NCI-H82 (cell line): ENCODE data around the gene CTBP1.

ENCODE experiments used
- DNase-seq: peaks from one replicate; lab custom pipeline; 2025; lab: John Stamatoyannopoulos, UW

CTBP1 gene

DNA sequence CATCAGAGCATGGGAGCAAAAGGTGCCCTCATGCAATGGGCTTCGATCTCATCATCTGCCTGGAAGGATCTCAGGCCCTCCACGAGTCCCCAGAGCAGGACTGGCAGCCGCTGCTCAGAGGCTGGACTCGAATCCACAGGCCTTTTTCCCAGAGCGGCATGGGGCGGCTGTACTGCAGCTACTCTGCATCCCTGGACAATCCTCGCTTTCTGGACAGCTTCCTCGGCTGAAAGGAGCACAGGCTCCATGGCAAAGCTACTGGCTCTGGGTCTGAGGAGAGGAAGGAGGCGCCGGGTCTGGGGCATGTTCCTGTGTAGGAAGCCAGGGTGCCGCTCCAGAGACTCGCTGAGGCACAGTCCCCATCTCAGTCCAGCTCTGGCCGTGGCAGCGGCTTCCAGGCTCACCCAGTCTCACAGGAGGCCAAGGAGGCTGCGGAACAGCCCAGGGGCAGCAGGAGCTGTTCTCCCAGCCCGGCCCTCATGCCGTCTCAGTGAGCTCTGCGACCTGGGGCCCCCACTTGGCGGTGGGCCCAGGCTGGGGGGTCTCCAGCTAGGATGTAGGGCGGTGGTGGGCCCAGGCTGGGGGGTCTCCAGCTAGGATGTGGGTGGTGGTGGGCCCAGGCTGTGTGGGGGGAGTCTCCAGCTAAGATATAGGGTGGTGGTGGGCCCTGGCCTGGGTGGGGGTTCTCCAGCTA, 73.8 kb downstream of the CTBP1 start:
- DNase-seq, result no peak

DNA sequence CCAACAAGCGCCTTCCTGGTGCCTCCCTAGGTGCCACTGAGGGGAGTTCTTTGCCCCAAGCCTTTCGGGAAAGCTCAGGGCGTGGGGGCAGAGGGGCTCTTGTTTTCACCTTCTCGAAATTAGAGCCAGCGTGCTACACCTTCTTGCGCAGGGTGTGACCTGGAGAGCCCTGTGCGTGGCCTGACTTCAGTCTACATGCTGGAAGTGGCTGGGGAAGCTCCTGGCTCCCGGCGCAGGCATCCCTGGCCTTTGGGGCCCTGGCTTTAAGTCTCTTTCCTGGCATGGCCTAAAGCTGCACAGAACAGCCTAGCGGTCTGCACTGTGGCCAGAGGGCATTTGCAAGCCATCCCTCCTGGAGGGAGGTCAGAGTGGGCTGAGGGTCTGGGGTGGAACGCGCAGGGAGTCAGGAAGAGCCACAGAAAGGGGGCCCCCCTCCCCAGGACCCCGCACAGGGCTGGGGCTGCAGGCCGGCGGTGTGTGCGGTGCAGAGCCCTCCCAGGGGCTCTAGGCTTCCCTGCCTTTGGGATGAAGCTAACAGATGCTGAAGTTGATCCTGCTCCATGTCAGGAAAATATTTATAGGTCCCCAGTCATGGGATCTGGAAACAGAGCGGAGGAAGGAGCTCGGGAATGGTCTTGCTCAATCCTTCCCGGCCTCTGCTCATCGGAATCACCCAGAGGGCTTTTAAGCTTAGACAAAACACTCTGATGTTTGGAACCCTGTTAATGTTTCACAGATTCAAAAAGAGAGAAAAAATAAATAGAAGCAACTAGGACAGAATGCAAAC, 75.8 kb downstream of the CTBP1 start:
- DNase-seq, result no peak

DNA sequence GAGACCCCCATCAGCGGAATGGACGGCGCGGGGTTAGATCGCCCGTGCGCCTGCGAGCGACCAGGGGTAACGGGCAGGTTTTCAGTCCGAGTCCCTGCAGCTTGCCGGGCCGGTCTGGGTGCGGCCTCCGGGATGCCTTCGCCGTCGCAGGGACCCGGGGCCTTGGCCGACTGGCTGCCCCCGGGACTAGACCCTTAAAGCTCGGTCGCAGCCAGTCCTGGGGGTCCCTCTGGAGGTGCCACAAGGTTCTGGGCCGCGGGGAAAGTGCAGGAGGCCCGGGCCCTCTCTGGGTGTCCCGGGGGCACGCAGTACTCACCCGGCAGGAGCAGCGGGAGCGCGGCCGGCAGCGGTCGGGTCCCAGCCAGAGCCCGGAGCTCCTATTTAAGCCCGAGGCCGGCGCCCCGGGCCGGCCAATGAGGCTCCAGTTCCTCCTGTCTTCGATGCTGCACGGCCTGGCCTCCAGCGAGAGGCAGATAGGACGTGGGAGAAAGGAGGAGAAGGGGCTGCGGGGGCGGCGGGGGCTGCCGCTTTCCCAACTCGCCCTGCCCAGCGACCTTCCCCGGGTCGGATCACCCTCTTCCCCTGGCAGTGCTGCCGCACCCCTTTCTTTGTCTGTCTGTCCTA, 76.6 kb downstream of the CTBP1 start, which contains the start of gene SPON2:
Gene SPON2 (minus strand): TSS at position 356 of the 624 bp plus-strand sequence.
- no peak for DNase-seq

DNA sequence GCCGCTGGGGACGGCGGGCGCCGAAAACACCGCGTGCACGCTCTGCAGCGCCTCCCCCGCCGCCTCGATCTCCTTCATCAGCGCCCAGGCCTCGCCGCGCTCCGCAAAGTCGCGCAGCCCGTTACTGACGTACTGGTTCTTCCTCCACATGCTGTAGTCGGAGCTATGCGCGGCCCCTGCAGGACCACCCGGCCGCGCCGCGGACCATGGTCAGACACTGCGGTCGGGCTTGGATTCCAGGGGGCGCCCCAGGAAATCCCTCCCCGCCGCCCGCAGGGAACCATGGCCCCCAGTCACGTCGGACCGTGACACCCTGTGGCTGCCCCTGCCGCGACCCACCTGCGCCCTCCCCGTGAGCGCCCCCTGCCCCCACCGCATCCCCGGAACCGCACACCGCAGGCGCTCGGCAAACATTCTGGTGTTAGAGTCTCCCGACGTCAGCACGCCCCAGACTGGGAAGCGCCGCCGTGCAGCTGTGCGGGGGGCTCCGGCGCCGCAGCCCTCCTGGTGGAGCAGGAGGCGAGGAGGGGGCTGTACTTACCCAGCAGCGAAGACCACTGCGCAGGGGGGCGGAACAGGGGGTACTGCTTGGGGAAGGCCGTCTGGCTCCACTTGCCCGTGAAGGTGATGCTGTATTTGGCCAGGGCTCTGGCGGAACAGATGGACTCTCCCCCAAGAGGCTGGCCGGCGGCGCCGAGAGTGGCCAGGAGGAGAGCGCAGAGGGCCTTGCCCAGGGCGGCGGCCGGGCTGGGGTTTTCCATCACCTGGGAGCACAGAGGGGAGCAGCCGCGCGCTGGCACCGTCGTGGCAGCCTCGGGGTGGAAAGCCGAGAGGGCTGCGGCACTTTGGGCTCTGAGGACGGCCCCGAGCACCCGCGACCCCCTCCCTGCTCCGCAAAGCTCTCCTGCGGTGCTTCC, 77.4 kb downstream of the CTBP1 start:
- DNase-seq, result no peak

DNA sequence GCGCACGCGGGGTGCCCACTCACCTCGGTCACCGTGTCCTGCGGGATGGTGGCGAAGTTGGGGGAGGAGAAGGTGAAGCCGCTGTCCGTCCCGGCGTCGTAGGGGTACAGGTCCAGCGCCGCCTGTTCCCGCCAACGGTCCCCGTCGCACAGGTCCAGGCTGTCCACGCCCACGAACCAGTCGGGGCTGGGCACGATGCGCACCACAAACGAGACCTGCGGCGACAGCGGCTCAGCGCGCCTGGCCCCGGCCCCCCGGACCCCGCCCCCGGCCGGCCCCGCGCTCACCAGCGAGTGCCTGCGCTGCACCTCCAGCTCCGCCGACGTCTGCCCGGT, 78.0 kb downstream of the CTBP1 start:
- DNase-seq, result no peak

DNA sequence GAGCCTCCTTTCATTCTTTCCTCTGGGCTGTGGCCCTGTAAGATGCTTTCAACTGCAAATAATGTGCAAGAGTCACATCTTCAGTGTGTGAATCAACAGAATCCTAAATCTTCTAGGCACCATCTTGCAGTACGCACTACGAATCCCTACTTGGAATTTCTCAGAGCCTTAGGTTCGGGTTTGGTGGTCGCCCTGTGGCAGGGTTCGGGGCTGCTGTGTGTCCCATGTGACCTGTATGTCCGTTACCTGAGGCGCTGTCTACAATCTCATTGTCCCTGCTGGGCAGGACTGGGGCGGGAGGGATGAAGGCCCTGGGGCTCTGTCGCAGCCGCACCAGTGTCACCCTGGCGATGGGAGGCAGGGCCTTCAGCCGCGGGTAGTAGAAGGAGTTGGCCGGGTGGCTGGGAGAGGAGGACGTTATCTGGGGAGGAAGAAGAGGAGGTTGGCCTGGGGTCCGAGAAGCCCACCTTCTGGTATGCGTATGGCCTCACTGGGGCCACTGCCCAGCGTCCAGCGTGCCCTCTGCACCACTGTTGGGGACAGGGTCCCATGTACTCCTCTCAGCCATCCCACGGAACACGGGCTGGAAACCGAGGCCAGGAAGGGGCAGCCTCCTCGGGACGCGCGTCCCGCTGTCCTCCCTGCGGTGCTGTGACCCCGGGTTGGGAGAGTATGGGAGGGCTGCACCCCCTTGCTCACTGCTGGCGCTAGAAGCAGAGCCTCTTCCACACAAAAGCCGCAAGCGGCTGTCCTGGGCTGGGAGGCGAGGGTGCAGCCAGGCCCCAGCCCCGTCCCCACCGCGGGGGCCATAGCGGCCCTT, 78.6 kb downstream of the CTBP1 start:
- no peak for DNase-seq

DNA sequence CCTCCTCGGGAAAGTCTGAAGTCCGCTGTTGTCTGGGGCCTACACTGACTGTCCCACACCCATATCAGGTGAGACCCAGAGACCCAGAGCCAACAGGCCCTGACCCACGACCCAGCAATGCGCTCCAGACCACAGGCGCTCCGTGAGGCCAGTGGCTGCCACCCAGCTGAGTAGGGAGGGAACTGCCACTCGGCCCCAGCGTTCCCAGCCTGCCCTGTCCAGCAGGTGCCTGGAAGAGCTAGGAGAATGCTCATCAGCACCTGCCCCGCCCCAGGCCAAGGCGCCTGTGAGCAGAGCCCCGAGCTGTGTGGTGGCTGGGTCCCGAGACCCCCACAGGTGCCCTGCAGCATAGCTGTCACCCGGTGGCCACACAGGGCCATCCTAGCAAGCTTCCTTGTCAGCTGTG, 79.2 kb downstream of the CTBP1 start:
- no peak for DNase-seq

DNA sequence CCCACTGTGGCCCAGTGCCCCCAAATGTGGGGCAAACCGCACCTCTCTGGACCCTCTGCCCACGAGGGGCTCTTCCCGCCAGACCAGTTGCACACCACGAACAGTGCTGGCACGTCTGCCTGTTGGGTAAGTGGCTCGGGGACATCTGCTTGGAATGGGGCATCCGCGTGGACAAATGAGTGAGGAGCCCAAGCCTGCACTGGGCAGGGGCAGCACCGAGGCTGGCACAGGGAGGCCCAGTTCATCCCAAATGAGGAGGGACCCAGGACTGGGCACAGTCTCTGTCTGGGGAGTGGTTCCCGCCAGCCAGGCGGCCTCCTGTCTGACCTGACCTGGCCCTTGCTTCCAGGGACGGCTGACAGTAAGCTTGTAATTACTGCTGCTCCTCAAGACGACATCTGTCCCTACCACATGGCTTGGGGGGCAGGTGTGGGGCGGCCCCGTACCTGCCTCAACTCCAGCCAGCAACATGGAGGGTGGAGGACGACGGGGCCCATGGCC, 79.7 kb downstream of the CTBP1 start:
- peak; percentile 39 for DNase-seq

DNA sequence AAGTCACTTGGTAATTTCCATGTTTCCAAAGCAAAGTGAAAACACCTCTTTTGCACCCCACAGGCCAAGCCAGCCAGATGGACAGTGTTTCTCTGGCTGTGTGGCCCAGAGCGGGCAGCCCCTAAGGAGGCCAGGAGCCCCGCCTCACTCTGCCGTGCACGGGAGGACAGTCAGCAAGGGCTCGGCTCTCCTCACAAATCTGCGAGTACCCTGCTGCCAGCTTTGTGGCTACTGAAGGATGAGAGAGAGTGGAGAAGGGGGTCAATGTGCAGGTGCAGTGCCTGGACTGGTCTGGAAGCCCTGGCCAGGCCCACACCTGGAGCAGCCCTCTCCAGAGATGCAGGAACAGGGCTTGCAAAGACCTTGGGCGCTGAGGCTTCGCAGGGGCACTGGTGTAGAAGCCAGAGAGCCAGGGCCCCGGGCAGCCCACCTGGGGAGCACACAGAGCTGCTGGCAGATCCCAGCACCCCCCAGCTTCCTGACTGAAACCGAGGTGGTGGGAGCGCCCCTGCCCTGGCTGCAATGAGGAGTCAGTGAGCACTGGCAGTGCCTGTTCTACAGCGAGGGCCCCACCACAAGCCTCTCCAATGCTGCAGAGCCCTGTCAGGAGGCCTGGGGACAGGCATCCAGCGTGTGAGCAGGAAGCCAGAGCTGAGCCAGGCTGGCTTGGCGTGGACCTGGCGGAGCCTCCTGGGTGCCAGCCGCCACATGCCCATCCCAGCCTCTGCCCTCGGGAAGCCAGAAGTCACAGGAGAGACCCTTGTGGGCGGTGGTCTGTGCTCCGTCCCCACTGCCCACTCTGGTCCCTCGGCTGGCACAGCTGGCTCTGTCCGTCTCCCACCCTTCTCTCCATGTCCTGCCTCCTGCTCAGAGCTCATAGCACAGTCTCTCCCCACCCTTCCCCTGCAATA, 80.5 kb downstream of the CTBP1 start:
- DNase-seq, result no peak

DNA sequence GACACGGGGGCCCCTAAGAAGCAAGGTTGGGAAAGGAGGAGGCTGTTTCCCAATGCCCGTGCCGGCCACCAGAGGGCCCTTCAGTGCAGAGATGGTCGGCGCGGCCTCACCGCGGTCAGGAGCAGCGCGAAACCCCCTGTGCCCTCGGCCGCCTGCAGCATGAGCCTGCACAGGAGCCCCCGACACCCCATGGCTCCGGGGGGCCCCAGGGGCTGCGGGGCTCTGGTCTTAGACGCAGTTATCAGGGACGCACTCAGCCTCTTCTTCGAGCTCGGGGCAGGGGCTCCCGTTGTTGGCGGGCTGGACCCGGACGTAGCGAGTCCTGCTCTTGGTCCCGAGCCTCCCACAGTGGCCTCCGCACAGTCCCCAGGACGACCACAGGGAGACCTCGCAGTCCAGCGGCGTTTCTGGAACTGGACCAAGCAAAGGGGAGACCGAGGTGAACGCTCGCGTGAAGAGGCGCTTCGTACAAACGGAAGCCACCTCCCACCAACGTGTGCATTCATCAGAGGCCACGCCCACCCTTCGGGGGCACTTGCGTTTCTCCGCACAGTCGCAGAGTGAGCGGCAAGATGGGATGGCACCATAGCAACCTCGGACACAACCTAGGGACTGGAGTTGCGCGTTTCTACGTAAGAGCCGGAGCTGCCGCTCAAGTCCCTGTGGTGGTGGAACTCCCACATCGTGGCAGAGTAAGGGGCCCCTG, 81.5 kb downstream of the CTBP1 start:
- peak; percentile 68 for DNase-seq

DNA sequence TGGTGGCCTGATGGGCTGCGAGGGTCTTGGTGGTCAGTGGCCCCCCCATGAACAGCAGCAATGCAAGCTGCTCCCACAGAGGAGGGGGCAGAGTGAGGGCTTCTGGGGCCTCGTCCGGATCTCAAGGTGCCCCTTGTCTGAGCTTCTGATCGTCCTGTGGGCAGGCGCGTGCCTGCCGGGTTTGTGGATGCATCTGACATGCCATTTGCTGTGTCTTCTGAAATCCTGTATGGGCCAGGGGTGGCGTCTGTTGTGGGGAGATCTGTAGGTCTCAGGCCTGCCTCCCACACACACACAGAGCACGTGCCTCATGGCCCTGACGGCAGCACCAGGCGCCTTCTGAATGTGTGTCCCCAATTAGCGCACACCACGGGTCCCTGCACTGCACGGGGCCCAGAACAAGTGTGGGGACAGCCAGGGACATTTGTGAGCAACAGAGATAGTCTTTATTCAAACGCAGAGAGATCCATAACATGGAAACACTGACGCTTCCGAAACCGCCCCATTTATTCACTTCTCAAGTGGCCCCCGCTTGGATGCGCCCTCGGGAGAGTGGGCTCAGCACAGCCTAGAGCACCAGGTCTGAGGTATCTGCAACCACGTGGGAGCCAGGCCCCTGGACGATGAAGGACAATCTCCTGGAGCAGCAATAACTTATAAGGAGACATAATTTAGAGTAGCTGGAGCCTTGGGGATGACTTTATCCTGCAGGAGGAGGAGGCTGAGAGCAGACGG, 82.3 kb downstream of the CTBP1 start:
- DNase-seq, result no peak

DNA sequence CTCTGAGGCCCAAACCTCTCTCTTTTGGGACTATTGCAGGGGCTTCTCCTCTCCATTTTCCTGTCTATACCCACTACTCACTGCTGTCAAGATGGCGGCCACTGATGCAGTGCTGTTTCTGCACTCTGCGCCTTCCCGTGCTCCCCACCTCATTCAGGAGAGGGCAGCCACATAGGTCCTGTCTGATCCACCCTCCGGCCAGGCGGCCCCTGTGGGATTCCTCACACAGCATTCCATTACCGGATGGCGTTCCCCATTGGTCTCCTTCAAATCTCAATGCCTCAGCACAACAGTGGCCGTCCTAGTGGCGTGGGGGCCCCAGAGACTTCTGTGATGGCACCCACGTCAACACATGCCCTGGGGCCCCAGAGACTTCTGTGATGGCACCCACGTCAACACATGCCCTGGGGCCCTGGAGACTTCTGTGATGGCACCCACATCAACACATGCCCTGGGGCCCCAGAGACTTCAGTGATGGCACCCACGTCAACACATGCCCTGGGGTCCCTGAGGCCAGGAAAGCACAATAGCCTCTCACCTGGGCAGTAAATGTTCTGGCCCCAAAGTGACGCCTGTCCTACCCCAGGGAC, 83.9 kb downstream of the CTBP1 start:
- no peak for DNase-seq

DNA sequence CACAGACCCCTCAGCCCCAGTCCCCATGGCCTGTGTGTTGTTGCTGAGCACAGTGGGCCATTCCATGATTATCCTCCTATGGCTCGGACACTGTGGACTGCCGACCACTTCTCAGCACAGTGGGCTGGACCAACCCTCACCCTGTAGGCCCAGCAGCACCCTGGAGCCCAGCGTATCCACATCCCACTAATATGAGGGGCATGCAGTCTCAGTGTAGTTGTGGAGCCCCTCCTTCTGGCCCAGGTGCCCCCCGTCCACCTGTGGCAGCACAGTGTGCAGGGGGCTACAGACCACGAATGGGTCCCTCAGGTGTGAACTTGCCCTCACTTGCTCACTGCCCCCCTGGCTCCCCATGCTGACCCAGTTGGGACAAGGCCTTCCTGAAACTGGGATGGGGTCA, 84.5 kb downstream of the CTBP1 start:
- DNase-seq, result no peak

DNA sequence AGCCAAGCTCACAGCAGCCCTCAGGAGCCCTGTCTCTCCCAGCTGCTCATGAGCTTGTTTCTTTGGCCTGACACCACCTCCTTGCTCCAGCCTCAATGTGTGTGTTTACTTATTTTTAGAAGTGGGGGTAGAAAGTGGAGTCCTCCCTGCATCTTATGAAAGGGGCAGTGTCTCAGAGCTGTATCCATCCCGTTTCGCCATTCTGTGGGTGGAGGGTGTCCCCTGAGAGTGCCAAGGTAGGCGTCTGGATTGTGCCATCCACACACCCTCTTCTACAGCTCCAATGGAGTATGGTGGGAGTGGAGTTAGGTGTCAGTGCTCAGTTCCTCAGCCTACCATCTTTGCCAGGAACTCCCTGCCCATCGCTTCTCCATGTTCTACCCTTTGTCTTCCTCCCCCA, 84.9 kb downstream of the CTBP1 start:
- no peak for DNase-seq
